ENCODE measurements around the gene SMIM3. TPM values are rescaled to one million over a fixed set of nuclear protein-coding genes. Genes with fewer than 3 reads are reported as not detected.

Gene SMIM3
- total and polyA plus RNA-seq, 10 of the 15 experiments (the other 5 are each of a cell fraction or from before 2014, with no cell fraction given) = 1.0 to 14.3 (median 7.7) TPM

GRCh38 chr5:150771034-150771795, 7.3 kb upstream of the SMIM3 start:
- H2AFZ ChIP-seq (ENCODE audit: control insufficient read depth, low read depth, low read length) = no peak overlapping the region
- H3K27me3 ChIP-seq (replicated peaks in 1 of 2; ENCODE audit: control insufficient read depth in 2 of 2, insufficient read depth in 2 of 2, low read length in 1 of 2) = no peaks in the 10 kb centered on the region
- SMC1A ChIA-PET (ENCODE audit: uncharacterized antibody, unreplicated experiment) = no interaction called here
- FAIRE-seq = no peak
- intact Hi-C loops (cut with micrococcal nuclease; ENCODE audit: unreplicated experiment) = no loop called here
- RAD21 ChIA-PET (ENCODE audit: unreplicated experiment) = no interaction called here
- WGBS (ENCODE audit: insufficient coverage, insufficient replicate concordance, low lambda C conversion rate, missing lambda C conversion rate) = 42% methylated on average over 1 of the region's 1 CpG
- in situ Hi-C loops (cut with MboI) = no loop called here
- no TSS peak for BruUV-seq (replicated peaks)
- TF ChIP-seq POLR2A (IDR thresholded peaks at IDR 0.05; ENCODE audit: low read depth, low read length) (no peak), ZBTB40 (IDR thresholded peaks at IDR 0.05; ENCODE audit: borderline replicate concordance) (no peak)
- no peak overlapping the region for H3K9ac ChIP-seq (ENCODE audit: control insufficient read depth, insufficient read depth, low read length)
- POLR2A ChIA-PET = no interaction called here
- no peak overlapping the region for H3K4me2 ChIP-seq (ENCODE audit: control insufficient read depth, insufficient read depth)
- no peaks in the 10 kb centered on the region for H3K36me3 ChIP-seq (ENCODE audit: control insufficient read depth in 2 of 2, insufficient read depth in 2 of 2, low read length in 1 of 2)
- no peak overlapping the region for H3K27ac ChIP-seq (ENCODE audit: control insufficient read depth, insufficient read depth)
- H3K4me3 ChIP-seq = no peak overlapping the region
- CTCF ChIA-PET = interaction anchor here (1.1 kb wide), 1 partner anchor 19 kb away, joined by 3 read pairs; no protein-coding TSS in a partner anchor
- H3K9me3 ChIP-seq (replicated peaks; ENCODE audit: control insufficient read depth, insufficient read depth, low read length) = no peaks in the 10 kb centered on the region
- no peak for DNase-seq (ENCODE audit: low read depth, low spot score)
- no peaks in the 10 kb centered on the region for H4K20me1 ChIP-seq (ENCODE audit: control insufficient read depth, insufficient read depth)
- ATAC-seq = no peak
- H3K79me2 ChIP-seq (ENCODE audit: control insufficient read depth, insufficient read depth, low read length) = no peaks in the 10 kb centered on the region
- no peaks in the 10 kb centered on the region for H3K4me1 ChIP-seq (ENCODE audit: control insufficient read depth, insufficient read depth, low read length)

All from GM12878 (cell line).